GM18951 (cell line): ENCODE data around the gene UGCG.
"Not testable (repeated sequence)": the region's sequence is repeated elsewhere in the genome, so short reads cannot be mapped to it uniquely, and the experiment has no call there.

Experiments
- POLR2A ChIP-seq: IDR thresholded peaks from 4 replicates; pipeline ENCODE4 v1.6.1; 2011; ENCODE audit warnings: mild to moderate bottlenecking; ENCODE audit not compliant: insufficient read length, insufficient read depth; ENCODE audit errors: extremely low read depth
- in situ Hi-C: fragments of 300-500 bp; cut with MboI; formaldehyde crosslinking; loops from one replicate; pipeline ENCODE4 v1.12.0; 2022; ENCODE audit warnings: low sequenced_read_pairs, mixed read lengths, inconsistent platforms; ENCODE audit not compliant: unreplicated experiment

Gene UGCG

GRCh38 chr9:111900151-111900857, 3.7 kb downstream of the UGCG start:
- in situ Hi-C loops, result no loop called here

GRCh38 chr9:111900858-111901612, 4.4 kb downstream of the UGCG start:
- in situ Hi-C loops, result no loop called here
- no peak for TF ChIP-seq POLR2A

More at GRCh38 chr9:111900151-111900857, 3.7 kb downstream of the UGCG start:
- TF ChIP-seq POLR2A, result no peak

GRCh38 chr9:111902391-111903139, 6.0 kb downstream of the UGCG start:
- no peak for TF ChIP-seq POLR2A
- in situ Hi-C loops, result no loop called here

- in situ Hi-C loops, result not testable (repeated sequence)
Observed at GRCh38 chr9:111903535-111903934, 6.9 kb downstream of the UGCG start.

DNA sequence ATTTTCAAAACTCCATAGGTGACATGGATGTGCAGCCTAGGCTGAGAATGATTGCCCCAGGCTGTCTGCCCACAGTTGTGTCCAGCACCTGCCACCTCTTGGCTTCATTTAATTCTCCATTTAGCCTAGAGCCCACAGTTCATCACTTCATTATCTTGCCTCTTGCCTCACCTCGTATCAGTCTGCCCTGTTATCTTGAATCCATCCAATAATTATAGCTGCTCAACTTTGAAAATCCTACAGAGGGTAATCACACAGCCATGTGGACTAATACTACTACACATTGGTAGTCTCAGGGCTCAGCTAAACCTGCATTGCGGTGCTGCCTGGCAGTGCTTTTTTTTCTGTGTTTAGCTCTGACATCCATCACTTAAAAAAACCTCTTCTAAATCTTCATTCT, 7.4 kb downstream of the UGCG start:
- no peak for TF ChIP-seq POLR2A
- in situ Hi-C loops, result no loop called here

DNA sequence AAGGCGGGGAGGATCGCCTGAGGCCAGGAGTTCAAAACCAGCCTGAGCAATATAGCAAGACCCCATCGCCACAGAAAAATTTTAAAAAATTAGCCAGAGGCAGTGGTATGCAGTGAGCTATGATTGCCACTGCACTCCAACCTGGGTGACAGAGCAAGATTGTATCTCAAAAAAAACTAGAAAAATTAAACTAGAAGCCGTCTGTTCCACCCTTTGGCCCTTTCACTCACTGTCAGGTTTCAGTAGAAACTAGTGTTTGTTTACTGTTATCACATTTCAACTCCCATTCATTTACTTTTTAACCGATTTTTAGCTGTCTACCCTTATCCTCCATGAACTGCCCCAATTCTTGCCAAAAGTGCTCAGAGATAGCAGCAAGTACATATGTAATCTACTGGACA, 8.3 kb downstream of the UGCG start:
- in situ Hi-C loops, result no loop called here
- no peak for TF ChIP-seq POLR2A

GRCh38 chr9:111907147-111907546, 10.5 kb downstream of the UGCG start:
- in situ Hi-C loops, result no loop called here
- no peak for TF ChIP-seq POLR2A

- no peak for TF ChIP-seq POLR2A
- in situ Hi-C loops, result no loop called here
Observed at GRCh38 chr9:111909444-111909843, 12.8 kb downstream of the UGCG start.

DNA sequence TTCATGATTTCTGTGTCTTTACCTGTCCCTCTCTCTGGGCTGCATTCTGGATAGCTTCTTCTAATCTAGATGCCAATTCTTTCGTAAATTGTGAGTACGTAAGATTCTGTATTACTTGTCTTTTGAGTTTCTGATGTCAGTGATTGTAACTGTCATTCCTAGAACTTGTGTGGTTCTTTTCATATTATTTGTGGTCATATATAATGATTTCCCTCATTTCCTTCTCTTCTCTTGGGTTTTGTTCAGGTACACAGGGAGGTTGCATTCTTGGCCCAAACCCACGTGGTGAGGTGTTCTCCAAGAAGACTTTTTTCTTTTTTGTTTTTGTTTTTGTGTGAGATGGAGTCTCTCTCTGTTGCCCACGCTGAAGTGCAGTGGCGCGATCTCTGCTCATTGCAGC, 13.8 kb downstream of the UGCG start:
- in situ Hi-C loops, result no loop called here
- TF ChIP-seq POLR2A, result no peak

DNA sequence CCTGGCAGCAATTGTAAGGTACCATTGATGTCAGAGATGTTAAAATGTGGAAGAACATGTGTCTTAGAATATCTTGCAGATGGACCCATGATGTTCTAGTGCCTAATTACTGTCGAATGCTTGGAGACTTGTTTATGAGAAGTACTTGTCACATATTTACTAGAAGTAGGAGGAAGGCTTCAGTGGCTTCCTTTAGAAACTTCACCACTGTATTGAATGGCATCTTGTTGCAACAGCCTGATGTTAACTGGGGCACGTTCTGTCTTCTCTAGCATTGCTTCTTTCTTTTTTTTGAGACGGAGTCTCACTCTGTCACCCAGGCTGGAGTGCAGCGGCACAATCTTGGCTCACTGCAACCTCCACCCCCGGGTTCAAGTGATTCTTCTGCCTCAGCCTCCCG, 16.5 kb downstream of the UGCG start:
- no peak for TF ChIP-seq POLR2A
- in situ Hi-C loops, result no loop called here

GRCh38 chr9:111914749-111915424, 18.3 kb downstream of the UGCG start:
- in situ Hi-C loops, result no loop called here
- TF ChIP-seq POLR2A, result no peak

- no peak for TF ChIP-seq POLR2A
- in situ Hi-C loops, result no loop called here
Observed at GRCh38 chr9:111915425-111915758, 18.8 kb downstream of the UGCG start.

GRCh38 chr9:111916234-111916645, 19.6 kb downstream of the UGCG start:
- TF ChIP-seq POLR2A, result no peak
- in situ Hi-C loops, result no loop called here
